Cerebellar cortex (tissue), 1 donor: ENCODE data around the gene SIK1.
"Not testable (repeated sequence)": the region's sequence is repeated elsewhere in the genome, so short reads cannot be mapped to it uniquely, and the experiment has no call there.

Experiments used
- DNase-seq: peaks from one replicate; pipeline ENCODE4 v3.0.0-alpha.2; 2015; ENCODE audit warnings: low spot score

Gene SIK1

GRCh38 chr21:43439316-43440075 is 12.6 kb upstream of the SIK1 start:
- DNase-seq: not testable (repeated sequence)

GRCh38 chr21:43436272-43436671 is 9.3 kb upstream of the SIK1 start:
- DNase-seq: not testable (repeated sequence)

GRCh38 chr21:43433340-43434136 is 6.6 kb upstream of the SIK1 start:
- DNase-seq: not testable (repeated sequence)

- DNase-seq: not testable (repeated sequence)
These were observed 4.0 kb upstream of the SIK1 start for GRCh38 chr21:43430830-43431416.

- not testable (repeated sequence) for DNase-seq
These were observed 2.0 kb upstream of the SIK1 start for GRCh38 chr21:43428964-43429363.

- not testable (repeated sequence) for DNase-seq
These were observed 270 bp upstream of the SIK1 start for GRCh38 chr21:43427242-43427559.

- DNase-seq: not testable (repeated sequence)
These were observed 927 bp downstream of the SIK1 start for GRCh38 chr21:43426004-43426403.

GRCh38 chr21:43419475-43419874 is 7.5 kb downstream of the SIK1 start:
- not testable (repeated sequence) for DNase-seq

- not testable (repeated sequence) for DNase-seq
These were observed 12.4 kb downstream of the SIK1 start for GRCh38 chr21:43414576-43414975.

- not testable (repeated sequence) for DNase-seq
These were observed 14.7 kb downstream of the SIK1 start for GRCh38 chr21:43412020-43412788.

GRCh38 chr21:43410456-43411068 is 16.4 kb downstream of the SIK1 start:
- not testable (repeated sequence) for DNase-seq

GRCh38 chr21:43407139-43407538 is 19.8 kb downstream of the SIK1 start:
- not testable (repeated sequence) for DNase-seq

GRCh38 chr21:43404450-43404849 is 22.5 kb downstream of the SIK1 start:
- not testable (repeated sequence) for DNase-seq

- not testable (repeated sequence) for DNase-seq
These were observed 23.1 kb downstream of the SIK1 start for GRCh38 chr21:43403651-43404430.

GRCh38 chr21:43401125-43401524 is 25.8 kb downstream of the SIK1 start:
- DNase-seq: not testable (repeated sequence)

GRCh38 chr21:43399595-43400015 is 27.3 kb downstream of the SIK1 start:
- not testable (repeated sequence) for DNase-seq

GRCh38 chr21:43399136-43399535 is 27.8 kb downstream of the SIK1 start:
- DNase-seq: not testable (repeated sequence)

GRCh38 chr21:43398533-43398932 is 28.4 kb downstream of the SIK1 start:
- DNase-seq: not testable (repeated sequence)

GRCh38 chr21:43398000-43398399 is 28.9 kb downstream of the SIK1 start:
- DNase-seq: not testable (repeated sequence)

- not testable (repeated sequence) for DNase-seq
These were observed 29.5 kb downstream of the SIK1 start for GRCh38 chr21:43397439-43397808.
